GM19438 (cell line): Measurements from ENCODE around the gene KRT16.
"Not testable (repeated sequence)": the region's sequence is repeated elsewhere in the genome, so short reads cannot be mapped to it uniquely, and the experiment has no call there.

ENCODE experiments used
- ATAC-seq: cut with Tn5 transposase; IDR thresholded peaks from one replicate; pipeline ENCODE4 v1.9.1; 2021; ENCODE audit warnings: low read depth; ENCODE audit not compliant: unreplicated experiment

KRT16 gene

DNA sequence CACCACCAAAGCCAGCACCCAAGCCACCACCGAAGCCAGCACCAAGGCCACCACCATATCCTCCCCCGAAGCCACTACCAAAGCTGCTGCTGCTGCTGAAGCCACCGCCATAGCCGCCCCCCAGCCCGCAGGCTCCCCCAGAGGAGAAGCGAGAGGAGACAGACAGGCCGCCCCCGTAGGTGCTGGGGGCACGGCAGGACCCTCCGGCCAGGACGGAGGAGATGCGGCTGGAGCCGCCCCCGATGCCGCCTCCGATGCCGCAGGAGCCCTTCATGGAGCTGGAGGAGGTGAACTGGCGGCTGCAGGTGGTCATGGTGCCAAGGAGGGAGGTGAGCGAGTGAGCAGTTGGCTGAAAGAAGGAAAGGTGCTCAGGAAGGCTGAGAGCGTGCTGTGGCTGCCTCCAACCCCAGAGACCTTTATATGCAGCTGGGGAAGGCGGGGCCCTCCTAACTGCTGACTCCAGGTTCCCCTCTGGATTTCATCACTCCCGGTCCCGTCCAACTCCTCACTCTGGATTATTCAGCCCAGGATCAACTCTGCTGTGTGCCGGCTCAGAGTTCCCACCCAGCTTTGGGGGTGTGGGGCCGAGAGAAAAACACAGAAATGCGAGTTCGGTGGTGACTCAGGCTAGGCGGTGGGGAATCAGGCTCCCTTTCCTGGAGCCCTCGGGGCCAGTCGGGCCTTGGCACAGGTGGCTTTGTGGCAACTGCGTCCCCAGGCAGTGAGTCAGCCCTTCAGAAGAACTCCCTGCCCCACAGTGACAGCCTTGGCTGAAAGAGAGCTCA lies at the start of gene KRT16:
KRT16 (minus strand) TSS at position 392 of the 785 bp plus-strand sequence; CDS start at position 313, 79 bp downstream.
- not testable (repeated sequence) for ATAC-seq

DNA sequence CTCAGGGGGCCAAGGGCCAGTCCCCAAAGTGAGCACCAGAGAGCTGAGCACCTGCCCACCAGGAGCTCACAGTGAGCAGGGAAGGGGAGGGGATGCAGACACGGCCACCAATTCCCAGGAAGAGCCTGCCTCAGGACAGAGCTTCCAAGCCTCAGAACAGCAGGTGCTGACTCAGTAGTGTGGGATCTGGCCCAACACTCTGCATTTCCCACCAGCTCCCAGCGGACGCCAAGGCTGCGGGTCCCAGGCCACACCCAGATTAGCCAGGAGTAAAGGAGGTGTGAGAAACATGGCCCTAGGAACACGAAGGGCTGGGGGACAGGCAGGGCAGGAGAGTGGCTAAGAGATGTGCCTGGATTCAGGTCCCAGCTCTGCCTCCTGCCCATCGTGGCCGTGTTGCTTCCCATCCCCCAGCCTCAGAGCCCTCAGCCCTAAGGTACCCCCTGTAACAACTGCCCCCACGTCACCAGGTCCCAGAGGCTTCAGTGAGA lies 47.7 kb upstream of the KRT16 start:
- no peak for ATAC-seq

DNA sequence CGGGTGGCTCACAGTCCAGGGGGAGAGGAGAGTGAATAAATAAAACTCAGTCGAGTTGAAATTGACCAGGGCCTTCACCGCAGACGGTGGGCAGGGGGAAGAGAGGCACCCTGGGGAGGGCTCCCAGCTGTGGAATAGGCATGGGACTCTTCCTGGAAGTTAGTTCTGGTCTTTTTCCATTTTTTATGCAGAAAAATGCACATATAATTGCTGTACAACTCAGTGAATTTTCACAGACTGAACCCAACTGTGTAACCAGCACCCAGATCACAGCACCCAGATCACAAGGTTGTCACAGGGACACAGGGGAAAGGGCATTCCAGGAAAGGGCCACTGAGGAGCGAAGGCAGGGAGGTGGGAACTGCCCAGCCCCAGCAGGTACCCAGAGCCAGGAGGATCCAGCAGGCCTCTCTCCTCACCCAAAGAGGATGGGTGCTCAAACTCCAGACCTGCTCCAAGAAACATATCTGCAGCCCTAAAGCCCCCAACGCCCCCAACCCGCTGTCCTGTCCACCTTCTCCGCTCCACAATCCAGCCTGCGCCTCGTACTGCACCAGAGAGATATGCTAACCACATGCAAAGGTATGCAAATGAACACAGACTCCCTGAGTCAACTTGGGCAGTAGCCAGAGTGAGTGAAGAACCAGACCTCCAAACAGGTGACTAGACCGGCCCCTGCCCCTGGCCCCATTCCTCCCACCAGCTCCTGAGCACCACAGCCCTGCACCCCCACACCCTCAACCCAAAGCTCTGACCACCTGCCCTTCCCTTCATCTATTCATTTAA lies 47.1 kb upstream of the KRT16 start:
- ATAC-seq, result no peak

DNA sequence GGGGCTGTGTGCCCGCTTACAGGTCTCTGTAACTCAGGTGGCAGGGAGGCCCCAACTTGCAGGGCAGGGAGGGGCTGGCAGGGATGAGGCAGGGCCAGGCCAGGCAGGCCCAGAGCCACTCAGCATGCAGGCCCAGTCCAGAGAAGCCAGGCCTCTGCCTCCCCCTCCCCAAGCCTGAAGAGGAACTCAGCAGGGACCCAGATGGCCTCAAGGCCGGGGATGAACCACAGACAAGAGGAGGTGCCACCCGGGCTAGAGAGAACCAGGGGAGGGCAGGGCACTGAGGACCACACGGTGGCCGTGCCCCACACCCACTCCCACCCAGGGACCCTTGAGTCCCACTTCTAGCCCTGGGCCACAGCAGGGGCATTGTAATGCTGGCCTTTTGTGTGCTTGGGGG lies 46.3 kb upstream of the KRT16 start:
- ATAC-seq, result no peak

DNA sequence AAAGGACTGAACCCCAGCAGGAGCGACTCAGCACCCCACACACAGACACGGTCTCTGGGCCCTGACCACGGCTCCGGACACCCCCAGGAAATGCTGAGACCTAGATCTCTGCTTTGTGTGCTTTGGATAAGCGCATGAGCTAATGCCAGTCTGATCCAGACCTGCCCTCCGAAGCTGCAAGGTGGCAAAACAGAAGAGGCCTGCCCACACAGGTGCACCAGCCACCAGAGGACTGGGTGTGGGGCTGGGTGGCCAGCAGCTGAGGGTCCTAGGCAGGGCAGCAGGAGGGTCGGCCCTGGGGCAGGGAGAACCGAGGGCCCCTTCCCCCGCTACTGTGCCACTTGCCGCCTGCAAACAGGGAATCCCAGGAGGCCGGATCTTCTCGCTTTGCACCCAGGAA lies 45.4 kb upstream of the KRT16 start:
- no peak for ATAC-seq

DNA sequence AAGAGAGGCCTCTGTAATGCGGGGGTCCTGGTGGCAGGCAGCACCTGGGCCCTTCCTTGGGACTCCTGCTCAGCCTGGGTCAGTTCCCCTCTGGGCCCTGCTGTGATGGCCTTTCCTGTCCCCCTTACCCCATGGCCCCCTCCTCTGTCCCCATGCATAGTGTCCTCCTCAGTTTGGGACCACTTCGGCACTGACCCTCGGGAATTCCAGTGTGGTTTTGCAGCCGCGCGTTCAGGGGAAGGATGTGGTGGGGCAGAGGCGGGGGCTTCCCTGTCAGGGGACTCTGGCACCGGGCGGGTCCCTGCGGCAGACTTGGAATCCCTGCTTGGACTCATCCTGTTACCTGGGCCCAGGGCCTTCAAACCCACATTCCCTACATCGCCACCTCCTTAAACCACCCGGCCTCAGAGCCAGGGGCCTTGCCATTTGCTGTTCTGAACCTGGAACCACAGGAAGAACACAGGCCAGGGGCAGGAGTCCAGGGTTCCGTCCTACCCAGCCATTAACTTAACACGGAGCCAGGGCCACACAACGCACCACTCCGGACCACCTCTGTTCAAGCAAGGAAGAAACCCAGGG lies 44.7 kb upstream of the KRT16 start:
- no peak for ATAC-seq

DNA sequence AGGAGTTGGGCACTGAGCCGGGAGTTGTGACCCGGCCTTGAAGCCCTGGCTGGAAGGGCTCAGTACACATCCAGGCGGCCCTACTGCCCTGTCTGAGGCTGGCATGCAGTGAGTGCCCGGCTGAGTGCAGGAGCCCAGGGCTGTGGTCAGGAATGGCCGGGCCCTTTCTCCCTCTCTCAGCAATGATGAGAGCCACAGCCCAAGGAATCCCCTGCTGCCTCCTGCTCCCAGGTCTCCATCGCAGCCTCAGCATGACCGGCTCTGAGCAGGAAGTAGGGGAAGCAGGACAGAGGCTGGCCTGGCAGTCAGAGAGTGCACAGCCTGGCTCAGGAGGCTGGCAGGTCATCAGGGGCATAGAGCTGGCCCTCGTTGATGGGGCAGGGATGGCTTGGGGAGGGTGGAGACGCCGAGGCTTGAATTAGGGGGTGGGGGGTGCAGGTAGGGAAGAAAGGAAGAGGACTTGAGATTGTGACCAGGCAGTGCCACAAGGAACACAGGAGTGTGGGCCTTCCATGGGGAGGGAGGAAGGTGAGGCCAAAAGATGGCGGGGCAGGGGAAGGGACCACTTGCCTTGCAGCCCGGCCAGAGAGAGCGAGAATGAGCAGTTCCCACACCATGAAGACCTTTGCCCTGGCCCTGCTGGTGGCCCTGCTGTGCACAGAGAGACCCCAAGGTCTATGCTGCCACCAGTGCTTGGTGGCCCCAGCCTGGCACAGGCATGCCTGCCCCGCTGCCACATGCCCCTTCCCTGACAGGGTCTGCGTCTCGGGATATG lies 43.9 kb upstream of the KRT16 start:
- no peak for ATAC-seq

DNA sequence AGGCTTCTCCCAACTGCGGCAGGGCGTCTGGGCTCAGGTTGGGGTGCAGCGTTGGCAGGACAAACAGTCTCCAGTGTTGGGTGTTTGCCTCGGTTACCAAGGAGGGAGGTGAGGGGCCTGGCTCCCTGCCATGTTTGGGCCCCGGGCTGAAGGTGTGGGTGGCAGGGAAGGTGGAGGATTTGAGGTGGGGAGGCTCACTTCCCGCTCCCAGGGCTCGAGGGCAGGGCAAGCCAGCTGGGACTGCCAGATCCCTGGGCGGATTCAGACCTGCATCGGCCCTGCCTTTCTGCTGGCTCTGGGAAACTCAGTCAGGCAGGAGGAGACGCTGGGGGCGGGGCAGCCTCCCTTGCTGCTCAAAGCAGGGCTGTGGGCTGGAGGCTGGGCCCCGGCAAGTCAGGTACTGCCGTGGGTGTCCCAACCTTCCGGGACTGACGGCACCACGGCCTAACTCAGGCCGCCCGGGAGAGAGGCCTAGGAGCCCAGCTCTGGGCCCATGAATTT lies 43.1 kb upstream of the KRT16 start:
- no peak for ATAC-seq

DNA sequence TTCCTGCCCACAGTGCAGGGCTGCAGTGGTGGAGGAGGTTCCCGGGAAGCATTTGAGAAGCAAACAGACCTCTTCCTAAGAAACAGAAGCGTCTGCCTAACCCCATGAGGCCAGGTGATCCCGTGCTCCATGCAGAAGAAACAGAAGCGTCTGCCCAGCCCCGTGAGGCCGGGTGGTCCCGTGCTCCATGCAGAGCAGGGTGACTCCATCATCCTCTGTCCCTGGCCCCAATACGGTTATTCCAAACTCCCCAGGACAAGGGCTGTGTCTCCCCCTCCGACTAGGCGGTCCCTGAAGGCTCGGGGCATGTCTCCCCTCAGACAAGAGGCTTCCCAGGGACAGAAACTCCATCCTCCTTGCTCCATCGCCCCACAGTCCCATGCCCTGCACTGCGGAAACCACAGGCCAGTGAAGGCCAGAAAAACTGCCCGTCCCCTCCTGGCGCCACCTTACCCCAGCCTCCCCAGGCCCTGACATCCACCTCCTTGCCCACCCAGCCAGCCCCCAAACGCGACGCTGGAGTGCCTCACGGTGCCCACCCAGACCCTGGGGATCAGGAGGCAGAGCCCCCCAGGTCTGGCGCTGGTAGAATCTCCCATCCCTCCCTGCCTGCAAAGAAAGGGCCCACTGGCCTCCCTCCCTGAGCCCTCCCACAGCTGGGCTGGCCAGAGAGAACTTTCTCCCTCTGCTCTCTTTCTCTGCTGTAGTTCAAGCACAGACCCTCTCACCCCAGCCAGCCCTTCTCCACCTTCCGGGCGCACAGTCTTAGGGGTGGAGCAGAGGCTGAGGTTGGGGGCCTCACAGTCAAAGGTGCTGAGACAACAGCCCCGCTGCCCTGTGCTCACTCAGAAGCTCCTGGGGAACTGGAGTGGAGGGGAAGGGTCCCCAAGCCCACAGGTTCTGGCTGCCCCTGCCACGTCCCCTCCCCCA lies 42.4 kb upstream of the KRT16 start:
- ATAC-seq, result no peak

DNA sequence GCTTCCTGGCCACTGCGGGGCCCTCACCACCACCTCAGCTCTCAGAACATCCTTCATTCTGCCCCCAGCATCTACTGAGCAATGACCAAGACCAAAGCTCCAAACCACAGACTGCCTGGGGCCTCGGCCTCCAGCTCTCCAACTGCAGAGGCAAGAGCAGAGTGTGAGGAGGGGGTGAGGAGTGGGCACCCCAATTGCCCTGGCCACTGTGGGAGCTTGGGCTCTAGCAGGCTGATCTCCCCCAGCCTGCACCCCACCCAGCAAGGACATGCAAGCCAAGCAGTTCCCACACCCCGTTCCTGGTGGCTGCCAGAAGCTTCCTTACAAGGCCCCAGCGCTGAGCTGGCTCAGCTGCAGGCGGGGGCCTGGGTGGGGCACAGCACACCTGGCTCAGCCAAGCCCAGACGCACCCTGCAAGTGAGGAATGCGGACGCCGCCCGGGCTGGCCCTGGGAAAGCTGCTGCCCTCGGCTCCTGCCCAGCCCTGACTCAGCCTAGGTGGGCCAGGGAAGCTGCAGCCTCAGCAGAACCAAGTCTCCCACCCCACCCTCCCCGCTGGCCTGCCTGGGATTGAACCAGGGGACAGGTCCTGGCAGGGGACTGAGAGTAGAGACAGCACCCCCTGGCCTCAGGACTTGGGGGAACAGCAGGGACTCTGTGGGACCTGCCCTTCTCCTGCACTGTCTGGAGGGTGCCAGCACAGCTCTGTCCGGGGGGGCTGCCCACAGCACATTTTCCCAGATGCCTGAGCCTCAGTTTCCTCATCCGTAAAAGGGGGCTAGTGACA lies 41.5 kb upstream of the KRT16 start:
- no peak for ATAC-seq

DNA sequence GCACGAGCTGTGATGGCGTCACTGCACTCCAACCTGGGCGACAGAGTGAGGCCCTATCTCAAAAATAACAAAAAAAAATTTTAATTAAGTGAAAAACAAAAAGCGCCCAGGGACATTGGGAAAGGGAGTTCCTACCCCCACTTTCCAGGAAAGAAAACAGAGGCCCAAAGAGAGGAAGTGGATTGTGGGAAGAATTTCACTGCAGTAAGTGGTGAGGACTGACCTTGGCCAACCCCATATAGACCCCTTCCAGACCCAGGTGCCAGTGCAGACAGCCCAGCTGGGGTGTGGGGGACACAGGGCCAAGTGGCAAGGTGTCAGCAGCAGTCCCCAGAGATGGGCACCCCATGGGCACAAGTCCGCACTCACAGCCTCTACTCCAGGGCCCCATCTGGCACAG lies 40.9 kb upstream of the KRT16 start:
- ATAC-seq, result no peak

DNA sequence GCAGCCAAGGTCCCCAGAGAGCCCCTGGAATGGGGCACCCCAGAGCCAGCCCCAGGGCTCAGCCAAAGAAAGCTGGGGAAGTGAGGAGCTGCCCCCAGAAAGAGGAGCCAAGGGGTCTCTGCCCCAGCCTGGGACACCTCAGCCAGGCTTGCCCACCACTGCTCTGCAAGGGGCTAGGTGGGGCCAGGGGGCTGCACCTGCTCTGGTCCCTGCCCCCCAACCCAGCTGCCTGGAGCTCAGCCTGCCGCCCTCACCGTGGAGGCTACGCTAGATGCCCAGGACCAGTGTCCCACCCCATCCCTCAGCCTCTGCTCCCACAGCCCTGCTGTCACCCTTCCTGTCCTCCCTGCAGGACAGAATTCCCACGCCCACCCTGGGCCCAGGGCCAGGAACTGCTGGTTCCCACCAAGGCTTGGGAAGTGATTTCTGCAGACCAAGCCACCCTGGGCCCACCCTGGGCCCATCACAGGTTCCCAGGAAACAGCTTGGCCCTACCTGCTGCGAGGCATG lies 39.9 kb upstream of the KRT16 start:
- no peak for ATAC-seq

DNA sequence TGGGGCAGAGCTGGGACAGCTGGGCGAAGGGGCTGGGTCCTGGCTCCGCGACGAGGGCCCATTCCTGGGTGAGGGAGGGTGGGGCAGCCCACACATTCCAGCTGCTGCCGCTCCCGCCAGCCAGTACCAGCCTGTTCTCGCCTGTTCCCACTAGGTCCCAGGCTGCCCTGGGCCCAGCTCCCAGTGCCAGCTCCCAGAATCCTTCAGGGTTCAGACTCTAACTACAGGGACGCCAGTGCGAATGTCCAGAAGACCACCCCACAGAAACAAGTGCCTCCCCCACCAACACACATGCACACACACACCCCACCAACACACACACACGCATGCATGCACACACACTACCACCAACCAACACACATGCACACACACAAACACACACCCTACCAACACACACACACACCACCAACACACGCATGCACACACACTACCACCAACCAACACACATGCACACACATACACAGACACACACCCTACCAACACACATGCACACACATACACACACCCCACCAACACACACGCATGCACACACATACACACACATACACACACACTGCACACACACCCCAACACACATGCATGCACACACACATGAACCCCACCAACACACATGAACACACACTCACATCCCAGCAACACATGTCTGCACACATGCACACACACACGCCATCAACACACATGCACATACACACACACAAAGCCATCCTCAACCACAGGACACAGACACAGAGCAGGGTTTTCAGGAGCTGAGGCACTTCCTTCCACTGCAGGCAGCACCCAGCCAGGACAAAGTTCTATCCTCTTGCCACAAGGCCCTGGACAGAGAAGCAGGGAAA lies 39.3 kb upstream of the KRT16 start:
- ATAC-seq, result no peak

DNA sequence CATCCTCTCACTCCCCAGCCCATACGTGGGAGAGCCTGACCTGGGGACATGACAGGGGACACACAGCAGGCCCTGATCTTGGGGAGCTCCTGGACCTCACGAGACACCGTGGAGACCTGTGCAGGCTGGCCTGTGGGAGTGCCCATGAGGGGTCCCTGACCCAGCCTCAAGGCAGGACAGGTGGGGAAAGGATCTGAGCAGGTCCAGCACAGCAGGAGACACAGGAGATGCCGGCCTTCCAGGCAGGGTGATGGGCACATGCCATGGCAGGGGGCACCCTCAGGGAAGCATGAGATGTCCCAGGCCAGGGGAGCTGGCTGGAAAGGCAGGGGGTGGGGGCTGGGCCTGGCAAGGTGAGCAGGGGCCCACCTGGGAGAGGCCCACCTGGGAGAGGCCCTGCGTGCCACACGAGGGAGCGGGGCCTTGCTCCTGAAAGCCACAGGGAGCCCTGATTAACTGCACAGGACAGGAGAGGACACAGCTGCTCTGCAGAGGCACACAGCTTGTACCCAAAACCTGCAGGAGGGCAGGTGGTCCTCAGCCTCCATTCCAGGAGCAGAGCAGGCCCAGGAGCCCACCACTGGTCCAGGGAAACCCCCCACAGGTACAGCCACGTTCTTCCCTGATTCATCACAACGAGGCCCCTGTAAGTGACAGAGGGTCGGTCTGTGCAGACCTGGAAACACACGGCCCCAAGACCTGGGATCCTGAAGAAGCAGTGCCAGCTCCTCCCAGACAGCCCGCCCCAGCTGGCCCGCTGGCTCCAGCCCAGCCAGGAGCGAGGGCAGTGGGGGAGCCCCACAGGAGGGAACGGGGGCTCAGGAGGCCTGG lies 38.4 kb upstream of the KRT16 start:
- no peak for ATAC-seq

DNA sequence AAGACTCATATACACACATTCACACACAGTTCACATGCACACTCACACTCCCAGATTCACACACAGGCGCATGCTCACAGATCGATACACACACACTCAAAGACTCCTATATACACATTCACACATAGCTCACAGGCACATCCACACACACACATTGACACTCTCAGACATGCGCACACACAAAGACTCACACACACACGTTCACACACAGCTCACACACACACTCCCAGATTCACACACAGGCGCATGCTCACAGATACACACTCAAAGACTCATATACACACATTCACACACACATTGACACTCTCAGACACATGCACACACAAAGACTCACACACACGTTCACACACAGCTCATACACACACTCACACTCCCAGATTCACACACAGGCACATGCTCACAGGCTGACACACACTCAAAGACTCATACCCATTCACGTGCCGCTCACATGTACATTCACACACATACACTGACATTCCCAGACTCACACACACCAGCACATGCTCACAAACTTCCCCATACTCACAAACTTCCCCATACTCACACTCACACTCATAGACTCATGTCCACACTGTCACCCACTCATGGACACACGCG lies 37.5 kb upstream of the KRT16 start:
- ATAC-seq, result no peak
